ENCODE data around the gene ZNF540.
A peak's percentile ranks its signal among the peaks of the same experiment; 100 is the strongest.

The ZNF540 gene

GRCh38 chr19:37594304-37594981 lies at the start of gene ZNF540, which contains the start of gene ZNF571:
Gene ZNF540, plus strand, starts transcription at chr19:37594876. Its CDS starts 3,572 bp downstream, at chr19:37598448.
Gene ZNF571, minus strand, starts transcription at chr19:37594792. Its CDS starts 8,116 bp downstream, at chr19:37586676.
- H3K4me3 ChIP-seq (ENCODE audit: low read depth, low read length), result peak within 1 kb of the TSS; percentile 93
- no peak for TF ChIP-seq CTCF (IDR thresholded peaks at IDR 0.05; ENCODE audit: low read depth, low read length)
- in situ Hi-C loops (cut with HindIII; ENCODE audit: low sequenced_read_pairs), result no loop called here
- DNase-seq (ENCODE audit: low read depth, low spot score), result peak; percentile 95

- TF ChIP-seq CTCF (IDR thresholded peaks at IDR 0.05; ENCODE audit: low read depth, low read length), result peak; percentile 54
- in situ Hi-C loops (cut with HindIII; ENCODE audit: low sequenced_read_pairs), result no loop called here
- DNase-seq (ENCODE audit: low read depth, low spot score), result peak; percentile 70
- peak overlapping the region; percentile 70 for H3K4me3 ChIP-seq (ENCODE audit: low read depth, low read length)
Observed at GRCh38 chr19:37551129-37551993, 43.3 kb upstream of the ZNF540 start.

GRCh38 chr19:37563518-37563917 lies 31.2 kb upstream of the ZNF540 start:
- DNase-seq (ENCODE audit: low read depth, low spot score), result no peak
- no peak for TF ChIP-seq CTCF (IDR thresholded peaks at IDR 0.05; ENCODE audit: low read depth, low read length)
- in situ Hi-C loops (cut with HindIII; ENCODE audit: low sequenced_read_pairs), result no loop called here
- no peak overlapping the region for H3K4me3 ChIP-seq (ENCODE audit: low read depth, low read length)

- no peak for TF ChIP-seq CTCF (IDR thresholded peaks at IDR 0.05; ENCODE audit: low read depth, low read length)
- in situ Hi-C loops (cut with HindIII; ENCODE audit: low sequenced_read_pairs), result no loop called here
- H3K4me3 ChIP-seq (ENCODE audit: low read depth, low read length), result no peak overlapping the region
- no peak for DNase-seq (ENCODE audit: low read depth, low spot score)
Observed at GRCh38 chr19:37564624-37565369, 29.9 kb upstream of the ZNF540 start.

- TF ChIP-seq CTCF (IDR thresholded peaks at IDR 0.05; ENCODE audit: low read depth, low read length), result no peak
- in situ Hi-C loops (cut with HindIII; ENCODE audit: low sequenced_read_pairs), result no loop called here
- DNase-seq (ENCODE audit: low read depth, low spot score), result no peak
- no peak overlapping the region for H3K4me3 ChIP-seq (ENCODE audit: low read depth, low read length)
Observed at GRCh38 chr19:37565370-37565669, 29.4 kb upstream of the ZNF540 start.

GRCh38 chr19:37572203-37572602 lies 22.5 kb upstream of the ZNF540 start:
- no peak for TF ChIP-seq CTCF (IDR thresholded peaks at IDR 0.05; ENCODE audit: low read depth, low read length)
- in situ Hi-C loops (cut with HindIII; ENCODE audit: low sequenced_read_pairs), result no loop called here
- no peak overlapping the region for H3K4me3 ChIP-seq (ENCODE audit: low read depth, low read length)
- DNase-seq (ENCODE audit: low read depth, low spot score), result no peak

All from astrocyte of the spinal cord (primary cell).